T-helper 9 cell (primary cell): ENCODE measurements around the gene JPH4.
"Not testable (repeated sequence)": the region's sequence is repeated elsewhere in the genome, so short reads cannot be mapped to it uniquely, and the experiment has no call there.

ENCODE experiments used
- DNase-seq: peaks from one replicate; pipeline ENCODE4 v3.0.0-alpha.2; 2020

The JPH4 gene

GRCh38 chr14:23544511-23545447 is 33.8 kb downstream of the JPH4 start:
- DNase-seq, result no peak

- DNase-seq, result no peak
Observed at GRCh38 chr14:23543403-23543802, 35.2 kb downstream of the JPH4 start.

GRCh38 chr14:23542261-23542660 is 36.3 kb downstream of the JPH4 start:
- DNase-seq, result no peak

GRCh38 chr14:23540141-23540469 is 38.5 kb downstream of the JPH4 start:
- no peak for DNase-seq

GRCh38 chr14:23539248-23540140 is 39.1 kb downstream of the JPH4 start:
- DNase-seq, result no peak

- DNase-seq, result no peak
Observed at GRCh38 chr14:23538785-23539184, 39.8 kb downstream of the JPH4 start.

GRCh38 chr14:23538050-23538718 is 40.4 kb downstream of the JPH4 start:
- DNase-seq, result no peak

- no peak for DNase-seq
Observed at GRCh38 chr14:23537351-23538049, 41.1 kb downstream of the JPH4 start.

GRCh38 chr14:23536906-23537305 is 41.7 kb downstream of the JPH4 start:
- not testable (repeated sequence) for DNase-seq

- DNase-seq, result no peak
Observed at GRCh38 chr14:23536494-23536893, 42.1 kb downstream of the JPH4 start.

GRCh38 chr14:23535943-23536342 is 42.6 kb downstream of the JPH4 start:
- DNase-seq, result no peak

GRCh38 chr14:23533652-23534435 is 44.7 kb downstream of the JPH4 start:
- DNase-seq, result no peak

- no peak for DNase-seq
Observed at GRCh38 chr14:23532658-23533057, 45.9 kb downstream of the JPH4 start.

GRCh38 chr14:23531391-23531790 is 47.2 kb downstream of the JPH4 start:
- DNase-seq, result no peak

GRCh38 chr14:23530375-23531055 is 48.1 kb downstream of the JPH4 start:
- DNase-seq, result no peak

- DNase-seq, result no peak
Observed at GRCh38 chr14:23529016-23529415, 49.6 kb downstream of the JPH4 start.

GRCh38 chr14:23528555-23528954 is 50.0 kb downstream of the JPH4 start:
- no peak for DNase-seq

GRCh38 chr14:23525611-23526010 is 53.0 kb downstream of the JPH4 start:
- no peak for DNase-seq

GRCh38 chr14:23524954-23525353 is 53.6 kb downstream of the JPH4 start:
- DNase-seq, result no peak

GRCh38 chr14:23523229-23524016 is 55.2 kb downstream of the JPH4 start:
- no peak for DNase-seq
